Heart left ventricle (tissue), 16 donors: Measurements from ENCODE around the gene ENPP3. TPM values are rescaled to one million over a fixed set of nuclear protein-coding genes. Genes with fewer than 3 reads are reported as not detected.

ENCODE experiments used
- ATAC-seq, 4 donors: fragments of 200-7000 bp; cut with Tn5 transposase; one replicate each; pipeline ENCODE4 v1.9.1; 2020 to 2022; ENCODE audit warnings: moderate library complexity in 4 of 4, mild to moderate bottlenecking in 3 of 4, moderate number of reproducible peaks in 1 of 4
- DNase-seq, 5 donors: peaks; one replicate each; pipeline ENCODE4 v3.0.0-alpha.2; 2020
- H3K27ac ChIP-seq, 12 donors: fragments of 200-600 bp; sonication (generic) in 4 of 12; one replicate each; pipeline versions ENCODE4 v1.5.0 to v1.8.0; 2016 to 2022; ENCODE audit warnings: mild to moderate bottlenecking in 2 of 12
- H3K27me3 ChIP-seq, 9 donors: fragments of 200-600 bp; sonication (generic) in 2 of 9; one replicate each; pipeline versions ENCODE4 v1.5.1 to v1.8.0; 2016 to 2022; ENCODE audit warnings: mild to moderate bottlenecking in 3 of 9
- H3K36me3 ChIP-seq, 9 donors: fragments of 200-600 bp; sonication (generic) in 2 of 9; one replicate each; pipeline versions ENCODE4 v1.5.0 to v1.8.0; 2018 to 2022; ENCODE audit warnings: mild to moderate bottlenecking in 2 of 9
- H3K4me1 ChIP-seq, 12 donors: fragments of 200-600 bp; sonication (generic) in 4 of 12; one replicate each; pipeline versions ENCODE4 v1.5.0 to v1.8.0; 2016 to 2022; ENCODE audit warnings: mild to moderate bottlenecking in 3 of 12
- H3K4me3 ChIP-seq, 12 donors: fragments of 200-600 bp; sonication (generic) in 4 of 12; one replicate each; pipeline versions ENCODE4 v1.5.0 to v1.8.0; 2017 to 2022; ENCODE audit warnings: mild to moderate bottlenecking in 9 of 12, moderate library complexity in 4 of 12
- H3K9me3 ChIP-seq, 12 donors: fragments of 200-600 bp; sonication (generic) in 4 of 12; one replicate each; pipeline versions ENCODE4 v1.5.0 to v1.8.0; 2016 to 2022; ENCODE audit warnings: mild to moderate bottlenecking in 1 of 12
- POLR2A ChIP-seq, 2 donors: fragments of 450-650 bp; IDR thresholded peaks; one replicate each; pipeline ENCODE4 v1.6.1; 2017; ENCODE audit warnings: antibody characterized with exemption in 2 of 2, mild to moderate bottlenecking in 2 of 2, moderate library complexity in 2 of 2
- WGBS, 4 donors: extraction: QIAGEN DNeasy Blood & Tissue Kit in 2 of 4; methylation state at CpG; one replicate each; pipeline versions ENCODE4 v1.1.5 to v1.1.7; 2013 to 2018; 5-methylcytosine and 5-hydroxymethylcytosine counted together
- intact Hi-C, 10 donors: fragments of 100-400 bp; cut with DNase I; formaldehyde crosslinking; loops; one replicate each; pipeline versions ENCODE4 v1.11.1 to v1.14.2; 2022
- polyA plus RNA-seq, 2 donors: library from polyadenylated mRNA; stranded (reverse); fragments of 200-250 nt; gene quantifications; one replicate each; pipeline ENCODE4 v1.2.3, GENCODE V29; 2013
- total RNA-seq, 9 donors: library from RNA; depleted of rRNA in 2 of 9; stranded (reverse); fragments of >200 nt in 2 of 9; fragmentation: NEBNext Ultra II Directional in 3 of 9; extraction: Animal tissue kit (Norgen Biotek cat#: 25700) in 3 of 9; gene quantifications; one replicate each; pipeline versions ENCODE4 v1.1.0 to v1.2.4, GENCODE V29; 2016 to 2023
- TF ChIP-seq, protein P1 (sequence below), 12 donors: fragments of 200-600 bp; sonication (generic) in 4 of 12; IDR thresholded peaks; one replicate each; pipeline versions ENCODE4 v1.5.0 to v1.8.0; 2018 to 2022; ENCODE audit warnings: antibody characterized with exemption in 12 of 12, mild to moderate bottlenecking in 5 of 12
- donor health status: ischemic (EF 13 %, LVEDD 7.1; RV severe dilation, severe dysfunction).
- donor health status: healthy with polysubstance abuse.
- donor health status: DM: no; HTN: yes; CAD: no.
- donor health status: DM: no; HTN: no; CAD: no.
- donor health status: ischemic (EF 25% LVEDD 6.9; RV normal size, moderate dysfunction).
- donor health status: ischemic (EF 25% LVEDD 5.7; RV mildly dilated, moderate dysfunction).
- donor health status: healthy.
- donor health status: DM: yes; HTN: yes; CAD: no.
- donor health status: ischemic (EF 35%, LVEDD 5.7; RV mildly dilated, moderate dysfunction).
- donor health status: nonischemic (EF 11% LVEDD 7.7; RV severe dilation, severe dysfunction).
- donor health status: DM: yes; HTN: yes; CAD: no.
- donor health status: PGD.
- donor health status: ischemic (EF 29% LVEDD 5.4; RV normal size, mild dysfunction).
- donor health status: nonischemic (EF 23%, LVEDD 6.1; RV moderate dilation, normal function).

Gene ENPP3
- total and polyA plus RNA-seq, 11 donors: 0.07 to 0.72 (median 0.42) TPM; not detected in 2

DNA sequence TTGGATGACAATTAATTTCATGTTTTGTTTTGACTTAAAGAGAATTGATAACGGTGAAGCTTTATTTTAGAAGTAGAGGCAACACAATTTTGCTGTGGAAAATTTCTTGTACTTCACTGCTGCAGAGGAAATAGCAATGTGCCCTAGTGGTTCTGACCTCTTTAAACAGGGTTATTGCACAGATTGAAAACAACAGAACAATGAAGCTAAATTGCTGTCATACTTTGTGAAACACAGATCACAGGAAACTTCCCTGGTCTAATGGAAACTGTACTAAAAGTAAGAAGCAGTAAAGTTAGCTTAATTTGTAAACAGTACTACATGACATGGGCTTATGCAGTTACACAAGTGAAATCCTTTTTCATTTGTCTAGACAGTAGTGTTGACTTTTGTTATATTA lies 32.8 kb downstream of the ENPP3 start:
- ATAC-seq: no peak
- Histone ChIP-seq H3K27me3 (no peaks in the 10 kb centered on the region), H3K36me3 (no peaks in the 10 kb centered on the region), H3K27ac (no peak overlapping the region), H3K9me3 (no peaks in the 10 kb centered on the region), H3K4me3 (no peak overlapping the region), H3K4me1 (no peaks in the 10 kb centered on the region)
- TF ChIP-seq, protein P1, sequence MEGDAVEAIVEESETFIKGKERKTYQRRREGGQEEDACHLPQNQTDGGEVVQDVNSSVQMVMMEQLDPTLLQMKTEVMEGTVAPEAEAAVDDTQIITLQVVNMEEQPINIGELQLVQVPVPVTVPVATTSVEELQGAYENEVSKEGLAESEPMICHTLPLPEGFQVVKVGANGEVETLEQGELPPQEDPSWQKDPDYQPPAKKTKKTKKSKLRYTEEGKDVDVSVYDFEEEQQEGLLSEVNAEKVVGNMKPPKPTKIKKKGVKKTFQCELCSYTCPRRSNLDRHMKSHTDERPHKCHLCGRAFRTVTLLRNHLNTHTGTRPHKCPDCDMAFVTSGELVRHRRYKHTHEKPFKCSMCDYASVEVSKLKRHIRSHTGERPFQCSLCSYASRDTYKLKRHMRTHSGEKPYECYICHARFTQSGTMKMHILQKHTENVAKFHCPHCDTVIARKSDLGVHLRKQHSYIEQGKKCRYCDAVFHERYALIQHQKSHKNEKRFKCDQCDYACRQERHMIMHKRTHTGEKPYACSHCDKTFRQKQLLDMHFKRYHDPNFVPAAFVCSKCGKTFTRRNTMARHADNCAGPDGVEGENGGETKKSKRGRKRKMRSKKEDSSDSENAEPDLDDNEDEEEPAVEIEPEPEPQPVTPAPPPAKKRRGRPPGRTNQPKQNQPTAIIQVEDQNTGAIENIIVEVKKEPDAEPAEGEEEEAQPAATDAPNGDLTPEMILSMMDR (IDR thresholded peaks at IDR 0.05): no peak
- no peak for TF ChIP-seq POLR2A (IDR thresholded peaks at IDR 0.05)
- no peak for DNase-seq
- intact Hi-C loops: no loop called here
- 43 to 67% (median 46%) methylated on average over 1 of the region's 1 CpG for WGBS, 4 donors

DNA sequence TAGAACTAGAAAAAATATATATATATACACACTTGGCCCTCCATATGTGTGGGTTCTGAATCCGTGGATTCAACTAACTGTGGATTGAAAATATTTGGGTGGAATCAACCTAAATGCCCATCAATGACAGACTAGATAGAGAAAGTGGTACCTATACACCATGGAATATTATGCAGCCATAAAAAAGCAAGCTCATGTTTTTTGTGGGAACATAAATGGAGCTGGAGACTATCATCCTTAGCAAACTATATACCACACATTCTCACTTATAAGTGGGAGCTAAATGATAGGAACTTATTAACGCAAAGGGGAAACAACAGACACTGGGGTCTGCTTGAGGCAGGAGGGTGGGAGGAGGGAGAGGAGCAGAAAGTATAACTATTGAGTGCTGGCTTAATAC lies 36.1 kb downstream of the ENPP3 start:
- no peaks in the 10 kb centered on the region for H3K27me3 ChIP-seq
- TF ChIP-seq, protein P1 (IDR thresholded peaks at IDR 0.05): no peak
- no peak for TF ChIP-seq POLR2A (IDR thresholded peaks at IDR 0.05)
- no peaks in the 10 kb centered on the region for H3K9me3 ChIP-seq
- no peak overlapping the region for H3K4me3 ChIP-seq
- 90 to 93% (median 92%) methylated on average over 2 of the region's 2 CpGs for WGBS, 4 donors
- no peak overlapping the region for H3K27ac ChIP-seq
- no peaks in the 10 kb centered on the region for H3K36me3 ChIP-seq
- no peaks in the 10 kb centered on the region for H3K4me1 ChIP-seq
- intact Hi-C loops: no loop called here
- ATAC-seq (no peak), DNase-seq (no peak)

DNA sequence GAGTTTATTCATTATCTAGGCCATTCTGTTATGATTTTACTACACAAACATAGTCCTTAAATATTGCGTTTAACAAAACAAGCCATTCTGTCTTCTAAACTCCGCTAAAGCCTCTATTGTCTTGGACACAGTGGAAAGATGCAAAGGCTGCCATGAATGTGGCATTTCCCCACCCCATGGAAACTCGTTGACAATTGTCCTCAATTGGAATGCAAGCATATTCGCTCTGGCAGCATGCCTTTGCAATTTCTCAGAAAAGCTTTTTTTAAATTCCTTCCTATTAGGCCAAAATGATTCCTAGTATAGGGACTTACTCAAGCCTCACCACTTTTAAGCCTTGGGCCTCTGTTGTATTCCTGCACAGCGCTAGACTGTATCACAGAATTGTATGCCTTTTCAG lies 41.3 kb downstream of the ENPP3 start:
- no peaks in the 10 kb centered on the region for H3K27me3 ChIP-seq
- no peaks in the 10 kb centered on the region for H3K9me3 ChIP-seq
- no peaks in the 10 kb centered on the region for H3K36me3 ChIP-seq
- TF ChIP-seq, protein P1 (IDR thresholded peaks at IDR 0.05): no peak
- ATAC-seq (no peak), DNase-seq (no peak)
- H3K27ac ChIP-seq: no peak overlapping the region
- no peaks in the 10 kb centered on the region for H3K4me1 ChIP-seq
- intact Hi-C loops: no loop called here
- 80 to 87% (median 83%) methylated on average over 5 of the region's 5 CpGs for WGBS, 4 donors
- H3K4me3 ChIP-seq: no peak overlapping the region

DNA sequence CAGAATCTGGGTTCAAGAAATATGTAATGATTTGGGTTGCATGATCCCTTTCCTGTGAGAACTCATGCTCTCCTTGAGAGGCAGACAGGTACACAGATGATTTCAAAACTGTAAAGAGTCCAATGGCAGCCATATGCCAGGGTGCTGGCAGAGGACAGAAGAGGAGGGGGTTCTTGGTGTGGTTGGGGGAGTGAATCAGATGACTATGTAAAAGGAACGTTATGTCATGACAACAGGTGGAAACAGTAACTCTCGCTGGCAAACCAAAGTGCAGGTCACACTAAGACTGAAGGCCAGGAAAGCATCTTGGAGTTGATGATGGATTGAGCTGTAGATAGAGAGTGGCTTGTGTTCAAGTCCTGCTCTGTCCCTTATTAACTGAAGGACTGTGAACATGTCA lies 43.8 kb downstream of the ENPP3 start:
- no peak overlapping the region for H3K27ac ChIP-seq
- TF ChIP-seq POLR2A (IDR thresholded peaks at IDR 0.05): no peak
- TF ChIP-seq, protein P1 (IDR thresholded peaks at IDR 0.05): no peak
- intact Hi-C loops: no loop called here
- H3K36me3 ChIP-seq: no peaks in the 10 kb centered on the region
- DNase-seq: no peak
- no peaks in the 10 kb centered on the region for H3K9me3 ChIP-seq
- no peaks in the 10 kb centered on the region for H3K27me3 ChIP-seq
- no peak overlapping the region for H3K4me3 ChIP-seq
- WGBS, 4 donors: 81 to 91% (median 87%) methylated on average over 2 of the region's 2 CpGs
- H3K4me1 ChIP-seq: no peaks in the 10 kb centered on the region
- ATAC-seq: no peak
